ENCODE measurements around the gene PTPN18. TPM values are rescaled to one million over a fixed set of nuclear protein-coding genes. Genes with fewer than 3 reads are reported as not detected.

The PTPN18 gene
- total RNA-seq, 4 donors from 2014 or later = 18.0 to 72.4 (median 28.4) TPM

DNA sequence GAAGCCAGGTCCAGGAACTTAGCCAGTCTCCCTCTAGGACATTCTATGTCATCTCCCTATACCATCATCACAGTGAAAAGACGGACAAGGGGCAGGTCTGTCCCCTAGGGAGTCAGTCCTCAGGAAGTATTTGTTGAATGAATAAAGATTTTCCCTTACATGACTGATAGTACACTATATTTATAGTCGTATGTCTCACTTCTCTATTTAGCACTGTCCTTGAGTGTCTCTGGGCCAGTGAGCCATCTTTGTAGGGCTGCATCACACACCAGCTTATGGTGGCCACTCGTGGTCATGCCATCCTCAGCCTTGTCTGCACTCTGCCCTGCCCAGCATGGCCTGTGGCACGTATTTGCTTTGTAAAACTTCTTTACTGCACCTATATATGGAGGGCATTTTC, 25.8 kb downstream of the PTPN18 start:
- TF ChIP-seq, protein P1, sequence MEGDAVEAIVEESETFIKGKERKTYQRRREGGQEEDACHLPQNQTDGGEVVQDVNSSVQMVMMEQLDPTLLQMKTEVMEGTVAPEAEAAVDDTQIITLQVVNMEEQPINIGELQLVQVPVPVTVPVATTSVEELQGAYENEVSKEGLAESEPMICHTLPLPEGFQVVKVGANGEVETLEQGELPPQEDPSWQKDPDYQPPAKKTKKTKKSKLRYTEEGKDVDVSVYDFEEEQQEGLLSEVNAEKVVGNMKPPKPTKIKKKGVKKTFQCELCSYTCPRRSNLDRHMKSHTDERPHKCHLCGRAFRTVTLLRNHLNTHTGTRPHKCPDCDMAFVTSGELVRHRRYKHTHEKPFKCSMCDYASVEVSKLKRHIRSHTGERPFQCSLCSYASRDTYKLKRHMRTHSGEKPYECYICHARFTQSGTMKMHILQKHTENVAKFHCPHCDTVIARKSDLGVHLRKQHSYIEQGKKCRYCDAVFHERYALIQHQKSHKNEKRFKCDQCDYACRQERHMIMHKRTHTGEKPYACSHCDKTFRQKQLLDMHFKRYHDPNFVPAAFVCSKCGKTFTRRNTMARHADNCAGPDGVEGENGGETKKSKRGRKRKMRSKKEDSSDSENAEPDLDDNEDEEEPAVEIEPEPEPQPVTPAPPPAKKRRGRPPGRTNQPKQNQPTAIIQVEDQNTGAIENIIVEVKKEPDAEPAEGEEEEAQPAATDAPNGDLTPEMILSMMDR (IDR thresholded peaks at IDR 0.05) = no peak
- TF ChIP-seq POLR2AphosphoS5 (IDR thresholded peaks at IDR 0.05) (no peak), POLR2A (IDR thresholded peaks at IDR 0.05) (no peak), EP300 (IDR thresholded peaks at IDR 0.05) (no peak)
- no peak overlapping the region for H3K27ac ChIP-seq
- no peaks in the 10 kb centered on the region for H3K36me3 ChIP-seq
- WGBS = 93% methylated on average over 4 of the region's 4 CpGs
- no peak for DNase-seq (ENCODE audit: low spot score in 2 of 2)
- no peaks in the 10 kb centered on the region for H3K9me3 ChIP-seq
- H3K4me3 ChIP-seq = no peak overlapping the region
- peaks cover 4% of the 10 kb centered on the region for H3K4me1 ChIP-seq
- H3K27me3 ChIP-seq = no peaks in the 10 kb centered on the region

DNA sequence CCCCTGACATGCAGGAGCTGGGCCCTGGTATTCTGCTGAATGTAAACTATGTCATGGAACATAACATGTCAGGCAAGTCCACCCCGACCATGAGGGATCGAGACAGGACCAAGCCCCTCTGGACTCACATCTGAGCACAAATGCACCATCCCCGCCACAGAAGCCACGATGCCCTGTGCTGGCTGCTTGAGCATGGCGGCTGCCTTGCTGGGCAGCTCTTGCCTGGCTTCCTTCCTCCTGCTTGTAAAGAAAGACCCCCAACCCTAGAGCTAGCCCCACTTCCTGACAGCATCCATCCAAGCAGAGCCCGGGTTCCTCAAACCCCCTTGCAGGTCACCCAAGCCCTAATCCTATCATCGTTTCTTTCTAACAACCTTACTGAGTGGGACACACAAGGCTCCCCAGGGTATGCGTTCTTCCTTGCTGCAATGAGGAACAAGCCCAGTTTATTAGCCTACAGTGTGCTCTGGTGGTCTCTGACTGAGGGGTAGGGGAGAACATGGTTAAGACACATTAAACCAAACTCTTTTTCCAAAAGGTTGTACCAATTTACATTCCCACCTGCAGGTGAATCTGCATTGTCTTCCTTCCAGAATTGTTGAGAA, 26.6 kb downstream of the PTPN18 start:
- H3K4me1 ChIP-seq = peaks cover 11% of the 10 kb centered on the region
- H3K27ac ChIP-seq = no peak overlapping the region
- WGBS = 89% methylated on average over 8 of the region's 8 CpGs
- no peak for DNase-seq (ENCODE audit: low spot score in 2 of 2)
- no peaks in the 10 kb centered on the region for H3K9me3 ChIP-seq
- no peaks in the 10 kb centered on the region for H3K36me3 ChIP-seq
- TF ChIP-seq EP300 (IDR thresholded peaks at IDR 0.05) (no peak), POLR2A (IDR thresholded peaks at IDR 0.05) (no peak), POLR2AphosphoS5 (IDR thresholded peaks at IDR 0.05) (no peak)
- TF ChIP-seq, protein P1 (IDR thresholded peaks at IDR 0.05) = no peak
- no peak overlapping the region for H3K4me3 ChIP-seq
- no peaks in the 10 kb centered on the region for H3K27me3 ChIP-seq

DNA sequence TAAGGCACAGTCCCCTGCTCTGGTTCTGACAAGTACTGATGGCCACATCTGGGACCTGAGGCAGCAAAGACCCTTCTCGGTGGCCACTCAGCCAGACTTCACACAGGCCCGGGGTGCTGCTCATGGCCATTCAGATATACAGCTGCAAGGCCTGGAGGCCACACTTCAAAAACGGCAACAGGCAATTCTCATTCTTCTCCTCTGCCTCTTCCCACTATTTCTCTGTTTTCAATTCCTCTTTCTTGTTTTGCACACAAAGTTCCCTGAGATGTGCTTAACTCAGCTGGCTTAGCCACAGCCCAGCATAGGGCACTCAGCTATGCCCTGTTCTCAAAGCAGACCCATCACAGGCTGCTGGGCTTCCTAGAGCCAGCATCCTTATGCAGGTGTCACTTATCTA, 29.9 kb downstream of the PTPN18 start:
- Histone ChIP-seq H3K27me3 (no peaks in the 10 kb centered on the region), H3K27ac (peak overlapping the region; percentile 15)

DNA sequence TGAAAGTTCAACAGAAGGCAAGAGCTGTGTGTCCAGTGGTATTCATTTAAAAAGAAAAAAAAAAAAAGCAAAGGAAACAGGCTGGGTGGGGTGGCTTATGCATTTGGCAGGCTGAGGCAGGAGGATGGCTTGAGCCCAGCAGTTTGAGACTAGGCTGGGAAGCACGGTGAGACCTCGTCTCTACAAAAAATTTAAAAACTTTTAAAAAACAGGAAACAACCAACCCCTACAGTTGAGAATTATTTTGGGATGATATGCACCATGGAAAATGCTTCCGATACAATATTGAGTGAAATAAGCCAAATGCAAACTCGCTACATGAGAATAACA, 31.2 kb downstream of the PTPN18 start:
- Histone ChIP-seq H3K4me1 (peaks cover 37% of the 10 kb centered on the region), H3K9me3 (no peaks in the 10 kb centered on the region), H3K27ac (peak overlapping the region; percentile 57), H3K4me3 (no peak overlapping the region), H3K27me3 (no peaks in the 10 kb centered on the region), H3K36me3 (no peaks in the 10 kb centered on the region)
- TF ChIP-seq POLR2AphosphoS5 (IDR thresholded peaks at IDR 0.05) (no peak), EP300 (IDR thresholded peaks at IDR 0.05) (no peak), POLR2A (IDR thresholded peaks at IDR 0.05) (no peak)
- TF ChIP-seq, protein P1 (IDR thresholded peaks at IDR 0.05) = no peak
- no peak for DNase-seq (ENCODE audit: low spot score in 2 of 2)
- WGBS = 33% methylated on average over 4 of the region's 4 CpGs

More for the DNA sequence above, 29.9 kb downstream of the PTPN18 start:
- H3K9me3 ChIP-seq = no peaks in the 10 kb centered on the region
- H3K4me3 ChIP-seq = no peak overlapping the region
- no peak for DNase-seq (ENCODE audit: low spot score in 2 of 2)
- peaks cover 26% of the 10 kb centered on the region for H3K4me1 ChIP-seq
- TF ChIP-seq POLR2AphosphoS5 (IDR thresholded peaks at IDR 0.05) (no peak), EP300 (IDR thresholded peaks at IDR 0.05) (no peak), POLR2A (IDR thresholded peaks at IDR 0.05) (no peak)
- TF ChIP-seq, protein P1 (IDR thresholded peaks at IDR 0.05) = no peak
- 87% methylated on average over 3 of the region's 3 CpGs for WGBS
- H3K36me3 ChIP-seq = no peaks in the 10 kb centered on the region

DNA sequence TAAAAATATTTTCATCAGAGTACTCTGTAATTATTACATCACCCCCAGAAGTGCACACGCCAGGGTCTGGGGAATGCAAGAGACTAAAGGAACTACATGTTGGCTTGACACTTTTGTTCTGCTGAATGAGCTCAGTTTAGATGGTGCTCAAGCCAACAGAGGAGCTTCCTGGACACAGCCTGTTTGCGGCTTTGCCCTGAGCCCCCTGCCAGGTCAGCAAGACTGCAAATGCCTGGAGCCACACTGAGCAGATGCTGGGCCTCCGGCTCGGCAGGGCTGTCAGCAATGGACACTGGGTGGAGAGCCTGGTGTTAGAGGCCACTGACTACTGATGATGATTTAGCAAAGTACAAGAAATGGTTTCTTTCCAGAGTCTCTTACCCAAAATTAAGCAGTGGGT, 31.9 kb downstream of the PTPN18 start:
- no peaks in the 10 kb centered on the region for H3K9me3 ChIP-seq

More for the DNA sequence above, 31.9 kb downstream of the PTPN18 start:
- Histone ChIP-seq H3K36me3 (no peaks in the 10 kb centered on the region), H3K27me3 (no peaks in the 10 kb centered on the region), H3K4me1 (peaks cover 43% of the 10 kb centered on the region), H3K27ac (peak overlapping the region; percentile 57), H3K4me3 (no peak overlapping the region)
- DNase-seq (ENCODE audit: low spot score in 2 of 2) = no peak
- WGBS = 64% methylated on average over 4 of the region's 4 CpGs
- no peak for TF ChIP-seq EP300 (IDR thresholded peaks at IDR 0.05)
- TF ChIP-seq, protein P1 (IDR thresholded peaks at IDR 0.05) = no peak
- TF ChIP-seq POLR2AphosphoS5 (IDR thresholded peaks at IDR 0.05) = no peak
- TF ChIP-seq POLR2A (IDR thresholded peaks at IDR 0.05) = no peak
